GM10847 (cell line): ENCODE measurements around the gene PIGU.

Source experiments
- POLR2A ChIP-seq: IDR thresholded peaks from 2 replicates; pipeline ENCODE4 v1.6.1; 2011; ENCODE audit not compliant: insufficient read length; ENCODE audit errors: extremely low read depth

Gene PIGU

GRCh38 chr20:34638039-34638292, 38.9 kb downstream of the PIGU start:
- no peak for TF ChIP-seq POLR2A

GRCh38 chr20:34637245-34638038, 39.5 kb downstream of the PIGU start:
- no peak for TF ChIP-seq POLR2A

- no peak for TF ChIP-seq POLR2A
Measured at GRCh38 chr20:34636648-34637047, 40.2 kb downstream of the PIGU start.

GRCh38 chr20:34634392-34634791, 42.5 kb downstream of the PIGU start:
- TF ChIP-seq POLR2A = no peak

- TF ChIP-seq POLR2A = no peak
Measured at GRCh38 chr20:34632870-34633452, 43.9 kb downstream of the PIGU start.

GRCh38 chr20:34629904-34630303, 47.0 kb downstream of the PIGU start:
- no peak for TF ChIP-seq POLR2A

GRCh38 chr20:34629342-34629741, 47.5 kb downstream of the PIGU start:
- TF ChIP-seq POLR2A = no peak

GRCh38 chr20:34628026-34628425, 48.9 kb downstream of the PIGU start:
- no peak for TF ChIP-seq POLR2A

- no peak for TF ChIP-seq POLR2A
Measured at GRCh38 chr20:34627458-34627857, 49.4 kb downstream of the PIGU start.

GRCh38 chr20:34626992-34627391, 49.9 kb downstream of the PIGU start:
- TF ChIP-seq POLR2A = no peak

GRCh38 chr20:34624629-34625028, 52.3 kb downstream of the PIGU start:
- TF ChIP-seq POLR2A = no peak

- TF ChIP-seq POLR2A = no peak
Measured at GRCh38 chr20:34622821-34623451, 54.0 kb downstream of the PIGU start.

GRCh38 chr20:34621383-34622367, 55.2 kb downstream of the PIGU start:
- no peak for TF ChIP-seq POLR2A

- no peak for TF ChIP-seq POLR2A
Measured at GRCh38 chr20:34621036-34621343, 55.9 kb downstream of the PIGU start.

- no peak for TF ChIP-seq POLR2A
Measured at GRCh38 chr20:34618676-34619075, 58.2 kb downstream of the PIGU start.

- TF ChIP-seq POLR2A = no peak
Measured at GRCh38 chr20:34615477-34615876, 61.4 kb downstream of the PIGU start.

GRCh38 chr20:34607066-34607465, 69.8 kb downstream of the PIGU start:
- TF ChIP-seq POLR2A = no peak
